HEK293 (cell line): Measurements from ENCODE around the gene SP2.

ENCODE experiments used
- YY1 ChIP-seq: fragments of 450-650 bp; formaldehyde crosslinking; IDR thresholded peaks from 2 replicates; pipeline ENCODE4 v1.5.1; 2018; ENCODE audit warnings: missing biosample characterization, missing genetic modification characterization
- ZFP3 ChIP-seq: fragments of 450-650 bp; formaldehyde crosslinking; IDR thresholded peaks from 2 replicates; pipeline ENCODE4 v1.5.1; 2016; ENCODE audit warnings: low read depth, missing biosample characterization, missing genetic modification characterization
- ZNF121 ChIP-seq: fragments of 450-650 bp; formaldehyde crosslinking; IDR thresholded peaks from 2 replicates; pipeline ENCODE4 v1.5.1; 2016; ENCODE audit warnings: missing biosample characterization, missing genetic modification characterization
- ZNF138 ChIP-seq: fragments of 450-650 bp; formaldehyde crosslinking; IDR thresholded peaks from 2 replicates; pipeline ENCODE4 v1.5.1; 2016; ENCODE audit warnings: missing biosample characterization, missing genetic modification characterization, borderline replicate concordance
- ZNF140 ChIP-seq: fragments of 450-650 bp; formaldehyde crosslinking; IDR thresholded peaks from 2 replicates; pipeline ENCODE4 v1.5.1; 2016; ENCODE audit warnings: missing biosample characterization, missing genetic modification characterization
- ZNF146 ChIP-seq: fragments of 450-650 bp; formaldehyde crosslinking; IDR thresholded peaks from 2 replicates; pipeline ENCODE4 v1.5.1; 2016; ENCODE audit warnings: missing biosample characterization, missing genetic modification characterization
- ZNF394 ChIP-seq: fragments of 450-650 bp; formaldehyde crosslinking; IDR thresholded peaks from 2 replicates; pipeline ENCODE4 v1.5.1; 2016; ENCODE audit warnings: missing biosample characterization, missing genetic modification characterization, mild to moderate bottlenecking, moderate library complexity, borderline replicate concordance
- ZNF791 ChIP-seq: fragments of 450-650 bp; formaldehyde crosslinking; IDR thresholded peaks from 2 replicates; pipeline ENCODE4 v1.5.1; 2016; ENCODE audit warnings: missing biosample characterization, missing genetic modification characterization
- TF ChIP-seq, protein P1 (sequence below): fragments of 450-650 bp; formaldehyde crosslinking; IDR thresholded peaks from 2 replicates; pipeline ENCODE4 v1.5.1; 2016; ENCODE audit warnings: missing biosample characterization, missing genetic modification characterization
- TF ChIP-seq, protein P2 (sequence below): sonication (generic); formaldehyde crosslinking; IDR thresholded peaks from 2 replicates; pipeline ENCODE4 v1.8.1; 2022; ENCODE audit warnings: mild to moderate bottlenecking, moderate library complexity, missing genetic modification reagents

DNA sequence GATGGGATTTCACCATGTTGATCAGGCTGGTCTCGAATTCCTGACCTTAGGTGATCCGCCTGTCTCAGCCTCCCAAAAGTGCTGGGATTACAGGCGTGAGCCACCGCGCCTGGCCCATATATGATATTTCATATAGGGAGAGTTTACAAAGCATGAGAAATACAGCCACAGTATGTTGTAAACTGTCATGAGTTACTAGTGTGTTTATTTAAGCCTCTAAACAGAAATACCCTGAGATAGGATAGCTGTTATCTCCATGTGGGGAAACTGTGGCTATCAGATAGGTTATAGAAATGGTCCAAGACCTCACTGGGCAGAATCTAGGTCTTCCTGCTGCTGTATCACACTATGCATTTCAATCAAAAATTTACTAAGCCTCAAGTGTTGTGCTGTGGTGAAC is 72.8 kb downstream of the SP2 start:
- TF ChIP-seq ZNF121, result no peak
- TF ChIP-seq, protein P1, sequence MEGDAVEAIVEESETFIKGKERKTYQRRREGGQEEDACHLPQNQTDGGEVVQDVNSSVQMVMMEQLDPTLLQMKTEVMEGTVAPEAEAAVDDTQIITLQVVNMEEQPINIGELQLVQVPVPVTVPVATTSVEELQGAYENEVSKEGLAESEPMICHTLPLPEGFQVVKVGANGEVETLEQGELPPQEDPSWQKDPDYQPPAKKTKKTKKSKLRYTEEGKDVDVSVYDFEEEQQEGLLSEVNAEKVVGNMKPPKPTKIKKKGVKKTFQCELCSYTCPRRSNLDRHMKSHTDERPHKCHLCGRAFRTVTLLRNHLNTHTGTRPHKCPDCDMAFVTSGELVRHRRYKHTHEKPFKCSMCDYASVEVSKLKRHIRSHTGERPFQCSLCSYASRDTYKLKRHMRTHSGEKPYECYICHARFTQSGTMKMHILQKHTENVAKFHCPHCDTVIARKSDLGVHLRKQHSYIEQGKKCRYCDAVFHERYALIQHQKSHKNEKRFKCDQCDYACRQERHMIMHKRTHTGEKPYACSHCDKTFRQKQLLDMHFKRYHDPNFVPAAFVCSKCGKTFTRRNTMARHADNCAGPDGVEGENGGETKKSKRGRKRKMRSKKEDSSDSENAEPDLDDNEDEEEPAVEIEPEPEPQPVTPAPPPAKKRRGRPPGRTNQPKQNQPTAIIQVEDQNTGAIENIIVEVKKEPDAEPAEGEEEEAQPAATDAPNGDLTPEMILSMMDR (tag by site-specific recombination), result no peak
- no peak for TF ChIP-seq YY1 (tag by site-specific recombination)
- no peak for TF ChIP-seq ZNF146 (tag by site-specific recombination)
- TF ChIP-seq ZNF394, result no peak
- no peak for TF ChIP-seq ZFP3 (tag by site-specific recombination)
- no peak for TF ChIP-seq ZNF140 (tag by site-specific recombination)
- TF ChIP-seq ZNF138, result no peak
- no peak for TF ChIP-seq ZNF791 (tag by site-specific recombination)
- TF ChIP-seq, protein P2, sequence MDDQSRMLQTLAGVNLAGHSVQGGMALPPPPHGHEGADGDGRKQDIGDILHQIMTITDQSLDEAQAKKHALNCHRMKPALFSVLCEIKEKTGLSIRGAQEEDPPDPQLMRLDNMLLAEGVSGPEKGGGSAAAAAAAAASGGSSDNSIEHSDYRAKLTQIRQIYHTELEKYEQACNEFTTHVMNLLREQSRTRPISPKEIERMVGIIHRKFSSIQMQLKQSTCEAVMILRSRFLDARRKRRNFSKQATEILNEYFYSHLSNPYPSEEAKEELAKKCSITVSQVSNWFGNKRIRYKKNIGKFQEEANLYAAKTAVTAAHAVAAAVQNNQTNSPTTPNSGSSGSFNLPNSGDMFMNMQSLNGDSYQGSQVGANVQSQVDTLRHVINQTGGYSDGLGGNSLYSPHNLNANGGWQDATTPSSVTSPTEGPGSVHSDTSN (CRISPR knock-in tag), result no peak
